T1000 (cell line): Measurements from ENCODE around the gene TFIP11.
"Not testable (repeated sequence)": the region's sequence is repeated elsewhere in the genome, so short reads cannot be mapped to it uniquely, and the experiment has no call there.

ENCODE experiments used
- DNase-seq: peaks from one replicate; lab custom pipeline; 2025; ENCODE audit warnings: mixed read lengths; lab: John Stamatoyannopoulos, UW

TFIP11 gene

DNA sequence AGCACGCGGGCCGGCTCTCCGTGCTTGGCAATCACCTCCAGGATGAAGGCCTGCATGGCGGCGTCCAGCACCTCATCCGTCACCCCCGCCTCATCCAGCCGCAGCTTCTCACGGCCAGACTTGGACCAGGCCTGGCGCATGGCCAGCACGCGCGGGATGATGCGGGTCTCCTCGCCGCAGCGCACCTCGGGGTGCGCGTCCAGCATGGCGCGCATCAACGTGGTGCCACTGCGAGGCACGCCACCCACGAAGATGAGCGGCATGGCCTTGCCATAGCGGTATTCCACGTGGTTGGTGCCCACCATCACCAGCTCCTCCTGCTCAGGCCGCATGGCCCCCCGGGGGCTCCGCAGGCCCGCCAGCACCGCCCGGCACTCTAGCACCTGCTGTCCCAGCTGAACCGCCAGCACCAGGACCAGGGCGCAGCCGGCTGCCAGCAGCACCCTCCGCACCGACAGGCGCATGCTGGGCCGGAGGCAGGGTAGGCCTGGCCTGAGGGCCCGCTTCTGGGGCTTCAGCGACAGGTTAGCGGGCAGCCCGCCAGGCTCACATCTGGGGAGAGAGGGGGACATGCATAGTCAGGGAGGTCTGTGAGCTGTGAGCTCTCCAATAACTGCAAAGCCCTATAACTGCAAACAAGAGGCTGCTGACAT, 29.0 kb upstream of the TFIP11 start:
- no peak for DNase-seq

DNA sequence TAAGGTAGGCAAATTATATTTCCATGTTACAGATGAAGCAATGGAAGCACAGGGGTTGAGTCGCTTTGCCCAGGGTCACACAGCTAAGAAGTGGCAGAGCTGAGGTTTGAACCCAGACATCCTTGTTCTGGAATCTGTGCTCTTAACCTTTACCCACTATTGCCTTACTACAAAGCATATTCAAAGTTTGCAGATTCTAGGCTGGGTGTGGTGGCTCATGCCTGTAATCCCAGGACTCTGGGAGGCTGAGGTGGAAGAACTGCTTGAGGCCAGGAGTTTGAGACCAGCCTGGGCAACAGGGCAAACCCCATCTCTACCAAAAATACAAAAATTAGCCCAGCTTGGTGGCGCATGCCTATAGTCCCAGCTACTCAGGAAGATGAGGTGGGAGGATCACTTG, 27.8 kb upstream of the TFIP11 start:
- DNase-seq, result no peak

DNA sequence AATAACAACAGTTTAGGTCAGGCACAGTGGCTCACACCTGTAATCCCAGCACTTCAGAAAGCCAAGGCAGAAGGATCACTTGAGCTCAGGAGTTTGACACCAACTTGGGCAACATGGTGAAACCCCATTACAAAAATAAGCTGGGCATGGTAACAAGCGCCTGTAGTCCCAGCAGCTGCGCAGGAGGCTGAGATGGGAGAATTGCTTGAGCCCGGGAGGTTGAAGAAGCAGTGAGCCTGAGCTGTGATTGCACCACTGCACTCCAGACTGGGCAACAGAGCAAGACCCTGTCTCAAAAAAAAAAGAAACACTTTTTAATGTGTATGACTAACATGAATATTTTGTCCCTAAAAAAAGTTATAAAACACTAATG, 24.5 kb upstream of the TFIP11 start:
- no peak for DNase-seq

DNA sequence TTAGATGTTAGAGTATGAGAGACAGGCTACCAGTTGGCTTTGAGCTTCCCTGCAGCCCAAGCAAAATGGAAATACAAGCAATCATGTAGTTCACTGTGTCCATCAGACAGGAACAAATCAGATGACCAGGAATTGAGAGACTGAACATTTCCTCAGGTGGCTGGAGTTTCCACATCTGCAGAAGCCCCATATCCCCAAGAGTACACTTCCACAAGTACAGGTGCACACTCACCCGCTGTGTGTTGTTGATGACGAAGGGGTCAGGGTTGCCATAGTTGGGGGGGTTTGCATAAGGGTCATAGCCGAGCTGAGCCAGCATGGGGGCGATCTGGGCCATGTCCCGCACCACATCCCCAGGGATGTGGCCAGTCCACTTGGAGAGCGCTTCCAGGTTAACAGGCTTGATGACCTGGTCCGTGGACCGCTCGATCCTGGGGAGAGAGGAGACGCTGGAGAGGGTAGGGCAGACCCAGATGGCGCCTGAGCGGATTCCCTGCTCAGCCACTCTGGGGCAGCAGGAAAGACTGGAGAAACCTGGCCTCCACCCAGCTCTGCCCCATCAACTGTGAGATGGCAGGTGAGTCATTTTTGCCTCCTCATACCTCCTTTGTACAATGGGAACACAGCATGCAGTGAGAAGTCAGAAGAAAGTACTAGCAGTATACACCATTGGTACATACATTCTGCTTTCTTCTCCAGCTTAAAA, 23.9 kb upstream of the TFIP11 start:
- no peak for DNase-seq

DNA sequence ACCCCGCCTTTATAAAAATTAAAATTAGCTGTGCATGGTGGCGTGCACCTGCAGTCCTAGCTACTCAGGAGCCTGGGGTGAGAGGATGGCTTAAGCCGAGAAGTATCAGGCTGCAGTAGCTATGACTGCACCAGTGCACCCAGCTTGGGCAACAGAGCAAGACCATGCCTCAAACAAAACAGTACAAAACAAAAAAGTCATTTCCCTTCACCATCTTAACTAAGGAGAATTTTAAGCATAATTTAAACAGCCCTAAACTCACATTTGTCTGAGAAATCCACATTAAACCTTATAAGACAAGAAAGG, 23.3 kb upstream of the TFIP11 start:
- DNase-seq, result no peak

DNA sequence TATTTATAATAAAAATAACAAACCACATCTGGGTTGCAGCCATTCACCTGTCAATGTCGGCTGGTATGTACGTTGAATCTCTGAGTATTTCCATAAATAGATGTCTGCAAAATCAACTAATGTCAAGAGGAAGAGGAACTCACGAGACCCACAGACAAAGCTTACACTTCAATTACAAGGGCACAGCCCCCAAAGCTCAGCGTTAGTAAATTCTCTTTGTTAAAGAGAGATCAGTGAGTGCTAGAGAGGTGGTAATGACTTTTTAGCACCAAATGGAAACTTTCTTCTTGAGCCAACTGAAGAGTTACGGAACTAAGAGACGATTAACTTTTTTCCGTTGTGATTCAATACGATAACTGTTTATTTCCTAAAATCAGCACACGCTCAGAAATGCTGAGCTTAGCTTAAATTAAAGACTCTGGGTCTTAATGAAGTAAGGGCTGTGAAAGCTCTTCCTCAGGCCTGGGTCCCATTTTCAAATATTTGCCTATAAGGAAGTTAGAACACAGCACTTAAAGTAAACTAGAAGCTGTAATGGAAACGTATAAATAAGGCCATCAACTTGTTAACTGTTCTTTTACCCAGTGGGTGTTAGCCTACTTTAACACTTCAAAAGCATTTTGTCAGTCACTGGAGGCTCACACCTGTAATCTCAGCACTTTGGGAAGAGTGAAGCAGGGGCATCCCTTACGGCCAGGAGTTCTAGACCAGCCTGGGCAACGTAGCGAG, 22.8 kb upstream of the TFIP11 start:
- no peak for DNase-seq

DNA sequence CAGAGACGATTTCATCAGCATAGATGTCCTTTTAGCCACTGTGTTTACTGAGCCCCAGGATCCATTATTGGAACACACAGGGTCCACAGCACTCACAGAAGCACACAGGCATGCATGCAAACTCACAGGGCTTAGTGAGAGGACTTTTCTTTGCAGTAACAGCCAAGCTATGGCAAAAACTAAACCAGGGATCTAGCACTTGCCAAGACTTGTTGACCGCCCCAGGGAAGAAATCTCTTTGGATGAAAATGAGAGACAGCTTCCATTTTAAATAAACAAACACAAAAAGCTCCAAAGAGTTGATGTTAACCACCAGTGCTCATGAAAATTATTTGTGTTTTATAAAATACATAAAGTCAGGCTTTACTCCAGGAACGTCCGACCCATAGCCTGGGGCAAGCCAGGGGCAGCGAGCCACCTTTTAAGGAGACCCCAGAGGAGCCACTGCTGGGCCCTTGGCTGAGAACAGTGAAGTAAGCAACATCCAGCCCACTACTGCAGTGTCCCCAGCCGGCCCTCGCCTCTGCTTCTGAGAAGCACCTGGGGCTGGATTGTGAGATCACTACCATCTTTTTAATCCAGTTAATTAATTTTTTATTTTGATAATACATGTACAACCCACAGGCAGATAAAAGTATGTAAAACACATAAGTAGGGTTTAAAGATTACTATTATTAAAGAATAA, 22.0 kb upstream of the TFIP11 start:
- DNase-seq, result no peak

DNA sequence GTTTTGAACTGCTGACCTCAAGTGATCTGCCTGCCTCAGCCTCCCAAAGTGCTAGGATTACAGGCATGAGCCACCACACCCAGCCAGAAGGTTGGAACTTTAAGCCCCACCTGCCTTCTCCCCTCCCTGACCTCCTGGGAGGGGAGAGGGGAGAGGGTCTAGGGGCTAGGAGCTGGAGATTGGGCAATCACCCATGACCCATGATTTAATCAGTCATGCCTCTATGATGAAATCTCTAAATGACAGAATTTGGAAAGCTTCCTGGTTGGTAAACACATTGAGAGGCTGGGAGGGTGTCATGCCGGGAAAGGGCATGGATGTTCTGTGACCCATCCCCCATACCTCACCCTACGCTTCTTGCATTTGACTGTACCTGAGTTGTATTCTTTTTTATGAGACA, 17.1 kb upstream of the TFIP11 start:
- DNase-seq, result no peak

DNA sequence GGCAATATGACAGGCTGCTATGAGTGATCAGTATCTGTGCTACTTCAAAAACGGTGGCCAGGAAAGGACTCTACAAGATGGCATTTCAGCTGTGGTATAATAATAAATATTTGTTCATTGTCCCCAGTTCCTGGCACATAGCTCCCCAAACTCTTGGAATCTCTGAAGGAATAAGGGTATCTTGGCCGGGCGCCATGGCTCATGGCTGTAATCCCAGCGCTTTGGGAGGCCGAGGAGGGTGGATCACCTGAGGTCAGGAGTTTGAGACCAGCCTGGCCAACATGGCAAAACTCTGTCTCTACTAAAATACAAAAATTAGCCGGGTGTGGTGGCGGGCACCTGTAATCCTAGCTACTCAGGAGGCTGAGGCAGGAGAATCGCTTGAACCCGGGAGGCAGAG, 16.2 kb upstream of the TFIP11 start:
- DNase-seq, result not testable (repeated sequence)

DNA sequence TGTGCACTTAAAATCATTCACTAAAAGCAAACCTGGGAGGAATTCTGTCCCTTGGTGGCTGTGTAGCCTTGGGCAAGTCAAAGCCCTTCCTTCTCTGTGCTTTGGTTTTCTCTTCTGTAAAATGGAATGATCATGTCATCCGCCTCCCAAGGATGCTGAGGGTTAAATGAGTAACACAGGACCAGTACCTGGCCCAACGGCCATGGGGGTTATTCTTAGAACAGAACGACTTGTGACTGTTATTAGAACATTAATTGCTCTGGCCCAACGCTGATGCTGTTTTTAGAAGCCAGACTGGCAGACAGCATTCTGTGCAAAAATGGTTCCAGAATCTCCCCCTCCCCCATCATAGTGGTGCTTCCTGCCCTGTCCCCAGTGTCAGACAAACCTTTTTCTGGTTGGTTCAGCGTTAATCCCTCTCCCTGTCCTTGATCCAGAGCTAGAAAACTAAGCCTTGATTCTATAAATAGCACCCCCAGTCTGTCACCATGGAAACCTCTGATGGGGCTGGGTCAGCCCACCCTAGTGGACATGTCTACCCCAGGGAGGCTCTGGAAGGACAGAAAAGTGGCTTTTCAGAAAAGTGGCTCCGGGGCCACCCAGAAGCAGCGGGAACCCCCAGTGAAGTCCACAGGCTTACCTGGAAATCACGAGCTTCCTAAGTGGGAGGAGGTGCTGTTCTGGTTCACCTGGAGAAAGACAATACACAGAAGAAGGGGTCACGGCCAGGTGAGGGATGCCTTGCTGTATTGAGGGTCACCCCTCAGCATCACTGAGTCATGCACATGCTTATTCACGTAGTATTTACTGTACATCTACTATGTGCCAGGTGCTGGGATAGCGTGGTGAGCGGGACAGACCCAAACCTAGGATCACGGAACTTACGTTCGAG, 15.5 kb upstream of the TFIP11 start:
- DNase-seq, result no peak

DNA sequence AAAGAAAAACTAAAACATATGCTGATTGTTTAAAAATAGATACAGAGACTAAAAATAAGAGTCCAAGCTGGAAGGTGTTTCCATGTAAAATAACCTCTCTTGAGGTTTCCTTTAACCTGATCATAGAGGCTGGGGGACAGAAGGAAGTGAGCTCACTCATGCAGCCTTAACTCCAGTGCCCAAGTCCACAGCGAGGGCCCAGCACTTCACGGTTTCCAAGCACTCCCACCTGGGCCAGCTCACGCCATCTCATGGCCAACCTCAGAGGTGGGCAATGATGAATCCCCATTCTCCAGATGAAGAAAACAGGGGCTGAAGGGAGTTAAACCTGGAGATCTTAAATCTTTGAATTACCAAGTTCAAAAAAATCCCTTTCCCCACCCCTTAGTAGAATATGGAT, 14.9 kb upstream of the TFIP11 start:
- DNase-seq, result no peak

DNA sequence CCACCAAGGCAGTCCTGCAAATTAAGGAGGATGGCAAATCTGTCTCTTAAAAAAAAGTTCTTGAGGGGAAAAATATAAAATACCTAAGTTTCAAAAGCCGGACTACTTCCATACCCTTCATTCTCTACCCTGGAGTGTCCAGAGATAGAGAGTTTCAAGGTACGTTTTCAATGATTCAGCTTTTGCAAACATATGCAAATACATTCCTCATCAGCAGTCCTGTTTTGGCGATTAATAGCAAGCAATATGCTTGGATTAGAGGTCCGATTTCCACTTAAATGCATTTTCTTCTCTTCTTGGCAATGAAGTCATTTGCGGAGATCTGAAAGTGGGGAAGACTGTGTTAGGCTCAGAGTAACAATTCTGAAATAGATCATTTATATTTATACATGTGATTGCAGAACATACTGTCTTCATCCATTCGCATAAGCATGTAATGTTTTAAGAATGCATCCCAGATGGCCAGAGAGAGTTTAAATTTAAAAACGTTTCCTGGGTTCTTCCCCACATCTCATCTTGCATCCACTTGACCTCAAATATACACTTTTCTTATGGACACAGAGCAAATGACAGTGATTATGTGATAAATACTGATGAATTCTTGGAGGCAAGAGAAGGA, 13.8 kb upstream of the TFIP11 start:
- DNase-seq, result no peak

DNA sequence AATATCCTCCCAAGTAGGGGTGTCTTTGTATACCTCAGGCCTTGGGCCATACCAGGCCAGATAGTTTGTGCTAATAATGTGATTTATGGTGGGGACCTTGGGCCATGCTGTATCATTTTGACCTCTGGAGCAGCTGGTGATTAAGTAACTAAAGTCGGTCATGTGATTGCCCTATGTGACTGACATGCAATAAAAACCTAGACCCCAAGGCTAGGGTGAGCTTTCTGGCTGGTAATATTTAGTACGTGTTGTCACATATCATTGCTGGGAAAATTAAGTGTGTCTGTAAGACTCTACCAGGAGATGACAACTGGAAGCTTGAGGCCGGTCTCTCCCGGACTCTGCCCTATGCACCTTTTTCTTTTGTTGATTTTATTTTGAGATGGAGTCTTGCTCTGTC, 12.6 kb upstream of the TFIP11 start:
- DNase-seq, result no peak

DNA sequence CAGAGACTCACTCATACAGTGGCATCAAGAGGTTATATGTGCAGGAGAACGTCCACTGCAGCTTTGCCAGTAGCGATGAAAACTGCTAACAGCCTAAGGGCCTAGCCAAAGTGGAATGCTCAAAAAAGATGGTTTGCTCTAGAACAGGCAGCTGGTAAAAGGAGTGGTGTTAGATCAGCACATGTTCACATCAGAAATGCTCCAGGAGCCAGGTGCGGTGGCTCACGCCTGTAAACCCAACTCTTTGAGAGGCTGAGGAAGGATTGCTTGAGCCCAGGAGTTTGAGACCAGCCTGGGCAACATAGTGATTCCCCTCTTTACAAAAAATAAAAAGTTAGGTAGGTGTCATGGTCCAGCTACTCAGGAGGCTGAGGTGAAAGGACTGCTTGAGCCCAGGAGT, 10.3 kb upstream of the TFIP11 start:
- DNase-seq, result no peak

DNA sequence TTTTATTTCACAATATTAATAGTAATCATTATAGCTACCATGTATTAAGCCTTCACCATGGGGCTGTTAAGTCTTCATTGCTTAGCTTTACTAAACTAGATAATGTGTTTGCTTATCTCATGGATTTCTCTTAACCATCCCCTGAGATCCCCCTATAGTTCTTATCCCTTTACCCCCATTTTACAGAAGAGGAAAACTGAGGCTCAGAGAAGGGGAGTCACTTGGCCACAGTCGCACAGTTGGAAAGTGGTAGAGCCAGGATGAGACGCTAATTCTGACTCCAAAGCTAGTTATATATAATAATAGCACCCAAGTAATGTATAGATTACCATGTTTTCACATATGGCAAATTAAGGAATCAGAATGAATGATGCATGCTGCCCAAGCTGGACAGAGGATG, 9.7 kb upstream of the TFIP11 start:
- DNase-seq, result no peak

DNA sequence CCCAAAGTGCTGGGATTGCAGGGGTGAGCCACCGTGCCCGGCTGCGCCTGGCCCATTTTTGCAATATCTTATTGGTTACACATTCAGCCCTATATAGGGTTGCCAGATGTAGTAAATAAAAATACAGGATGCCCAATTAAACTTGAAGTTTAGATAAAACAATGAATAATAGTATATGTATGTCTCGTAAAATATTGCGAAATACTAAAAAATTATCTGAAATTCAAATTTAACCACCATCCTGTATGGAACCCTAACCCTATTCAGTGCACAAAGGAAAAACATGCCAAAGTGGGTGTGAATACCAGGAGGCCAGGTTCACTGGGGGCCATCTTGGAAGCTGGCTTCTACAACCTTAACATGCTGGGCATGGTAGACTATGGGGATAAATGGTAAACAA, 5.2 kb upstream of the TFIP11 start:
- no peak for DNase-seq

DNA sequence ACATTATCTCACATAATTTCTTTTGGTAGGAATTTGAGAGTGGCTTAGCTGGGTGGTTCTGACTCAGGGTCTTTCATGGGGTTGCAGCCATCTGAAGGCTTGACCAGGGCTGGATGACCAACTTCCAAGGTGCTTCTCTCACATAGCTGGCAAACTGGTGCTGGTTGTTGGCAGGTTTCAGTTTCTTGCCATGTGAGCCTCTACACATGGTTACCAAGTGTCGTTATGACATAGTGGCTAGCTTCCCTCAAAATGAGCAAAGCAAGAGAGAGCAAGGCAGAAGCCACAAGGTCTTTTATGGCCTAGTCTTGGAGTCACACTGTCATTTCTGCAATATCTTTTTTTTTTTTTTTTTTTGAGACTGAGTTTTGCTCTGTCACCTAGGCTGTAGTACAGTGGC, 4.2 kb upstream of the TFIP11 start:
- no peak for DNase-seq

DNA sequence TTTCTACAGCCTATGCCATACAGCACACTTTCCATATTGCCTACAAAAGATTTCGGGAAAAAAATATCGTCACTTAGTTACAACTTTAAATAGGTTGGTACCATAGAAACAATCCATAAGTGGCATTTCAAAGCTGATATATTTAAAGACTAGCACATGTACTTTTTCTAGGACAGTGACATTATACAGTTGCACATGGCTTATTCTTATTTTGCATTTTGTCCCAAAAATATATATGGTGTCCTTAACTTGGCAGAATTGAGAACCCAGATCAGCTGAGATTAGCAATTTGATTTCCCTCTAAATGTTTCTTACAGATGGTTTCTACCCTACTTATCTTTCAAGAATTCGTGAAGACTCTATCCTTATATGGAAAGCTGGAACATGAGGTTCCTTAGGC, 3.7 kb upstream of the TFIP11 start:
- DNase-seq, result no peak

DNA sequence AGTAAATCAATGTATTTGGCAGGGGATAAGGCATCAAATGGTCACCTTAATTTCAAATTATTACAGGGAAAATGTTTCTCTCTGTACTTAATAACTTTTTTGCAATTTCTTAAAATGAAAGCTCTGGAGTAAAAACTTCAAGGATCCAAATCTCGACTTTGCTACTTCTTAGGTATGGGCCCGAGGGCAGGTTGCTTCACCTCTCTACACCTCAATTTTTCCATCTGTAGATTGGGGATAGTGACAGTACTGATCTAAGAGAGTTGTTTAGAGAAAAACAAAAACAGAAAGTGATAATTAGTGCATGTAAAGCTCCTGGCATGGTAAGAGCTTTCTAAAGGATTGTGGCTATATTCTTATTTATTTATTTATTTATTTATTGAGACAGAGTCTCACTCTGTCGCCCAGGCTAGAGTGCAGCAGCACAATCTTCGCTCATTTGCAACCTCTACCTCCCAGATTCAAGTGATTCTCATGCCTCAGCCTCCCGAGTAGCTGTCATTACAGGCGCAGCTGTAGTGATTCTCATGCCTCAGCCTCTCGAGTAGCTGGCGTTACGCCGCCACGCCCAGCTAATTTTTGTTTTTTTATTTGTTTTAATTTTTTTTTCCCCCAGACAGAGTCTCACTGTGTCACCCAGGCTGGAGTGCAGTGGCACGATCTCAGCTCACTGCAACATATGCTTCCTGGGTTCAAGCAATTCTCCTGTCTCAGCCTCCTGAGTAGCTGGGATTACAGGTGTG, 2.3 kb upstream of the TFIP11 start:
- no peak for DNase-seq

DNA sequence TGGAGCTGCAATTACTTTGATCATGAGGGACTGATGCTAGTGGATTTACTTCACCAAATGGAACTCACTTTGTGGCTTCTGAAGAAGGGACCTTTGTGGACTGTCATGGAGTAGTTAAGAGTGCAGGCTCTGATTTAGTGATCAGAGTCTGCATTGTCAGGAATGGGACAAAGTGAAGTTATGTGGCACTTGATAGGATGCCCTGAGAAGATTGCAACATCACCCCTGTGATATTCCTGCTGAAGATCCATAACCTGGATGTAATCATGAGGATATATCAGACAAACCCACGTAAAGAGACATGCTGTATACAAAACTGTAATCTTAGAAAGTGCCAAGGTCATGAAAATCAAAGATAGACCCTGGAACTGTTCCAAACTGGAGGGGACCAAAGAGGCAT, 1.6 kb upstream of the TFIP11 start:
- no peak for DNase-seq

DNA sequence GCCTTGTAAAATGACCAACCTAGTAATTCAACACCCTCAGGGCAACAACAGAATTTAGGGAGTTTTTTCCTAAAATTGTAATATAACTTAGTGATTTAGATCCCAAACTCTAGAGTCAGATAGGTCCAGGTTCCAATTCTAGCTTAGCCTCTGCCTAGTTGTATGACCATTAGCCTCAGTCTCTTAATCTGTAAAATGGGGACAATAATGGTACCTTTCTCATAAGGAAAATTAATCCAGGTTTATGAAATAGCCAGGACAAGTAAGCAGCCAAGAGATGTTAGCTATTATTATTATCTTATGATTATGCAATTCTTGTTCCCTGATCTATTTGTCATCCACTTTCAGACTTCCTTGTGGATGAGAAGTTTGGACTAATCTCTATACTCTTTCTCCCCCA, 4.1 kb downstream of the TFIP11 start:
- no peak for DNase-seq
